ENCODE data around the gene SPATA31A3. TPM values are rescaled to one million over a fixed set of nuclear protein-coding genes. Genes with fewer than 3 reads are reported as not detected.
"Not testable (repeated sequence)": the region's sequence is repeated elsewhere in the genome, so short reads cannot be mapped to it uniquely, and the experiment has no call there.

SPATA31A3 gene
- total RNA-seq = not detected

DNA sequence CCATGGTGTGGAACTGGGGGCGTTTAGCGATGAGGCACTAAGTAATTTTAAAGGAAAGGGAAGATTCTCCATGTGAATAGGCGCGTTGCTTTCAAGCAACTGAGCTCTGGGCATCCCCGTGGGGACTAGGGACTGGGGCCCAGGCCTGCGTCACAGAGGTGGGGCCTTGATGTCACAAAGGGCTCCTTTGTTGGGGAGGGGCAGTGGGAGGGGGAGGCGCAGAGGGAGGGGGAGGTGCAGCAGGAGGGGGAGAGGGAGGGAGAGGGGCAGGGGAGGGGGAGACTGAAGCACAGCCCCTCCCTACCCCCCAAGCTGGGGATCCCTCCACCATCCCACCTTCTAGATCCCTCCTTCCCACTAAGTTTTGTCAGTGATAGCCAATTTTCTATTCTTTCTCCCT, at the start of gene SPATA31A3:
Gene SPATA31A3 (minus strand): TSS at position 101 of the 400 bp plus-strand sequence. CDS start 29 bp downstream, at position 72.
- not testable (repeated sequence) for H3K9ac ChIP-seq (ENCODE audit: low read depth in 1 of 3, low read length in 3 of 3); H3K9me3 ChIP-seq (ENCODE audit: control insufficient read depth in 3 of 3, low read length in 3 of 3); H3K4me1 ChIP-seq (ENCODE audit: control insufficient read depth in 3 of 3, insufficient read depth in 3 of 3, low read length in 3 of 3); H3K27me3 ChIP-seq (ENCODE audit: control insufficient read depth in 3 of 3, insufficient read depth in 3 of 3, low read length in 3 of 3); H3K27ac ChIP-seq (ENCODE audit: low read depth, low read length); H3K4me3 ChIP-seq (ENCODE audit: low read length in 3 of 3); H3K36me3 ChIP-seq (ENCODE audit: control insufficient read depth in 3 of 3, insufficient read depth in 3 of 3, low read length in 3 of 3)

DNA sequence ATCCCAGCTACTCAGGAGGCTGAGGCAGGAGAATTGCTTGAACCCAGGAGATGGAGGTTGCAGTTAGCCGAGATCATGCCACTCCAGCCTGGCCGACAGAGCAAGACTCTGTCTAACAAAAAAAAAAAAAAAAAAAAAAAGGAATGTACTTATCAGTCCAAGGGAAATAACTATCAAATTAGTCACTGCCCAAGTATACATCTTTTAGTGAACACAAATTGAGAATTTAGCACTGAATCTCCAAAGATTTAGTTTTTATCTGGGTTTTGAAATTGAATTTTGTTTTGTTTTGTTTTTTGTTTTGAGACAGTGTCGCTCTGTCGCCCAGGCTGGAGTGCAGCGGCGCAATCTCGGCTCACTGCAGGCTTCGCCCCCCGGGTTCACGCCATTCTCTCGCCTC, 39.8 kb downstream of the SPATA31A3 start:
- H3K9ac ChIP-seq (ENCODE audit: low read depth in 1 of 3, low read length in 3 of 3); H3K36me3 ChIP-seq (ENCODE audit: control insufficient read depth in 3 of 3, insufficient read depth in 3 of 3, low read length in 3 of 3); H3K27me3 ChIP-seq (ENCODE audit: control insufficient read depth in 3 of 3, insufficient read depth in 3 of 3, low read length in 3 of 3); H3K4me3 ChIP-seq (ENCODE audit: low read length in 3 of 3); H3K9me3 ChIP-seq (ENCODE audit: control insufficient read depth in 3 of 3, low read length in 3 of 3); H3K4me1 ChIP-seq (ENCODE audit: control insufficient read depth in 3 of 3, insufficient read depth in 3 of 3, low read length in 3 of 3); H3K27ac ChIP-seq (ENCODE audit: low read depth, low read length): not testable (repeated sequence)

DNA sequence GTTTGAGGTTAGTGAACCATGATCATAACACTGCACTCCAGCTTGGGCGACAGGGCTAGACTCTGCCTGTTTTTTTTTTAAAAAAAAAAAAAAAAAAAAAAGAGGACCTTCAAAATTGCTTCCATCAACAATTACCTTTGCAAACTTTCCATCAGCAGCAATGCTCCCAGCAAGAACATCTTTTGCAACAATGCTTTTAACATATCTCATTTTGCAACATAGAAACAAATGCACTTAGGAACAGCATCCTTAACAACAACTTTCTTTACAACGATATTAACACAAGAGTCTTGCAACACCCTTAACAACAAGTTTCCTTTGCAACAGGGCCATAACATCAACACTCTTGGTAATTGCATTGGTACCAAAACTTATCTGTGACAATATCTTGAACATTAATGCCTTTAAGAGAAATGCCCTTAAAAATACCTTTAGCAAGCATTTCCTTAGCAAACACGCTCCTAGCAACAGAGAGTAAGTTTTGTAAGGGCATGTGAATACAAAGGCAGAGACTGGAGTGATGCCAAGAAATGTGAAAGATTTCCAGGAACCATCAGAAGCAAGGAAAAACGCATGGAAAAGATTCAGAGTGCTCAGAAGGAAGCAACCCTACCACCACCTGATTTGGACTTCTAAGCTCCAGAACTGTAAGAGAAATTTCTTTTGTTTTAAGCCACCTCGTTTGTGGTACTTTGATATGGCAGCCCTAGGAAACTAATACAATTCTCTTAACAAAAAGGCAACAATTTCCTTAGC, 49.8 kb downstream of the SPATA31A3 start:
- H3K4me3 ChIP-seq (ENCODE audit: low read length in 3 of 3); H3K9me3 ChIP-seq (ENCODE audit: control insufficient read depth in 3 of 3, low read length in 3 of 3); H3K36me3 ChIP-seq (ENCODE audit: control insufficient read depth in 3 of 3, insufficient read depth in 3 of 3, low read length in 3 of 3); H3K27me3 ChIP-seq (ENCODE audit: control insufficient read depth in 3 of 3, insufficient read depth in 3 of 3, low read length in 3 of 3); H3K27ac ChIP-seq (ENCODE audit: low read depth, low read length); H3K4me1 ChIP-seq (ENCODE audit: control insufficient read depth in 3 of 3, insufficient read depth in 3 of 3, low read length in 3 of 3); H3K9ac ChIP-seq (ENCODE audit: low read depth in 1 of 3, low read length in 3 of 3): not testable (repeated sequence)

DNA sequence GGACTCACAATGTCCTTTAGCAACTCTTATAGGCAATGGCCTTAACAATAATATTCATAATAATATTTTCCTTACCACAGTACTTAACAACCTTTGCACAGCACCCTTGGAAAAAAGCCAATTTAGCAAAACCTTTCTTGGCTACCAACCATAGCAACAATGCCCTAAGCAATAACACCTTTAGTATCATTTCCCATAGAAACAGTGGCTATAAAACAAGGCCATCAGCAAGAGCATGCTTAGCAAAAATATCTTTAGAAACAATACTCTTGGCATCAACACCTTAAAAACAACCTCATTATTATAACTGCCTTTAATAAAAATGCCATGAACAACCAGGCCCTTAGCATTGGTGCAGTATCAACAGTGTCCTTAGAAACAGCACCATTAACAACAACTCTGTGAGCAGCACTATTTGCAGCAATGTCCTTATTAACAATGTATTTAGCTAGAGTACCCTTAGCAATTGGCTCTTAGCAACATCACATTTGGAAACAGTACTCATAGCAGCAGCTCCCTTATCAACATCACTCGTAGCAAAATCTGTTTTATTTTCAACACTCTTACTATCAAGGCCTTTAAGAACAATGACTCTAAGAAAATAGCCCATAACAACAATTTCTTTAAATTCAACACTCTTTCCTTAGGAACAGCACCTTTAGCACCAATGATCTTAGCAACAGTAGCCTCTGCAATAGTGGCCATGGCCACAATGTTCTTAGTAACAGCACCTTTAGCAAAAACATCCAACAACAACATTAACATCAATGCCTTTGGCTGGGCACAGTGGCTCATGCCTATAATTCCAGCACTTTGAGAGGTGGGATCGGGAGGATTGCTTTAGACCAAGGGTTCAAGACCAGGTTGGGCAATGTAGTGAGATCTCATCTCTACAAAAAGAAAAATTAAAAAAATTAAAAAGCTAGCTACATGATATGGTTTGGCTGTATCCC, 52.2 kb downstream of the SPATA31A3 start:
- H3K9me3 ChIP-seq (ENCODE audit: control insufficient read depth in 3 of 3, low read length in 3 of 3); H3K27ac ChIP-seq (ENCODE audit: low read depth, low read length); H3K27me3 ChIP-seq (ENCODE audit: control insufficient read depth in 3 of 3, insufficient read depth in 3 of 3, low read length in 3 of 3); H3K36me3 ChIP-seq (ENCODE audit: control insufficient read depth in 3 of 3, insufficient read depth in 3 of 3, low read length in 3 of 3); H3K4me3 ChIP-seq (ENCODE audit: low read length in 3 of 3); H3K4me1 ChIP-seq (ENCODE audit: control insufficient read depth in 3 of 3, insufficient read depth in 3 of 3, low read length in 3 of 3); H3K9ac ChIP-seq (ENCODE audit: low read depth in 1 of 3, low read length in 3 of 3): not testable (repeated sequence)

DNA sequence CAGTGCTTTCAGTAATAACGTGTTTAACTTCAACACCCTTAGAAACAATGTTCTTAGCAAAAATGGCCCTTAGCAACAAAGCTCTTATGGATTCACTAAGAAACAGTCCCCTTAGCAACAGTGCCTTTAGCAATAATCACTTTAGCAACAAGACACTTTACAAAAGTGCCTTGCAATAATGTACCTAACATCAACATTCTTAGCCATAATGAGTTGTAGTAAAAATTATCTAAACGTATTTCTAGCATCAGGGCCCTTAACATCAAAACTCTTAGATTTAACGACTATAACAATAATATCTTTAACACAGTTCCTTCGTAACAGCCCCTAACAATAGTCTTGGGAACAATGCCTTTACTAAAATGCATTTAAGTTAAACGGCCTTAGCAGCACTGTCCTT, 54.0 kb downstream of the SPATA31A3 start:
- not testable (repeated sequence) for H3K36me3 ChIP-seq (ENCODE audit: control insufficient read depth in 3 of 3, insufficient read depth in 3 of 3, low read length in 3 of 3); H3K27ac ChIP-seq (ENCODE audit: low read depth, low read length); H3K4me3 ChIP-seq (ENCODE audit: low read length in 3 of 3); H3K9ac ChIP-seq (ENCODE audit: low read depth in 1 of 3, low read length in 3 of 3); H3K9me3 ChIP-seq (ENCODE audit: control insufficient read depth in 3 of 3, low read length in 3 of 3); H3K4me1 ChIP-seq (ENCODE audit: control insufficient read depth in 3 of 3, insufficient read depth in 3 of 3, low read length in 3 of 3); H3K27me3 ChIP-seq (ENCODE audit: control insufficient read depth in 3 of 3, insufficient read depth in 3 of 3, low read length in 3 of 3)

DNA sequence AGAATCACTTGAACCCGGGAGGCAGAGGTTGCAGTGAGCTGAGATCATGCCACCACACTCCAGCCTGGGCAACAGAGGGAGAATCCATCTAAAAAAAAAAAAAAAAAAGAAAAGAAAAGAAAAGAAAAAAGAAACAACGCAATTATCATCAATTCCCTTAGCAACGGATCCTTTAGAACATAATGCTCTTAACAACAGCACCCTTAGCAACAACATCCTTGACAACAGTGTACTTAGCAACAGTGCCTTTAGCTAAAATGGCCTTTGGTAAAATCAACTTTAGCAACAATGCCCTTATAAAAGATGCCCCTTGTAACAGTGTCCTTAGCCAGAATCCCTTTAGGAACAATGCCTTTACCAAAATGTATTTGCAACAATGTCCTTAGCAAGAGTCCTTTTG, 54.7 kb downstream of the SPATA31A3 start:
- H3K27ac ChIP-seq (ENCODE audit: low read depth, low read length); H3K9ac ChIP-seq (ENCODE audit: low read depth in 1 of 3, low read length in 3 of 3); H3K36me3 ChIP-seq (ENCODE audit: control insufficient read depth in 3 of 3, insufficient read depth in 3 of 3, low read length in 3 of 3); H3K4me3 ChIP-seq (ENCODE audit: low read length in 3 of 3); H3K27me3 ChIP-seq (ENCODE audit: control insufficient read depth in 3 of 3, insufficient read depth in 3 of 3, low read length in 3 of 3); H3K9me3 ChIP-seq (ENCODE audit: control insufficient read depth in 3 of 3, low read length in 3 of 3); H3K4me1 ChIP-seq (ENCODE audit: control insufficient read depth in 3 of 3, insufficient read depth in 3 of 3, low read length in 3 of 3): not testable (repeated sequence)

Small RNA genes within 50 kb of the gene (small RNA-seq; reads per million reads assigned to genes)
- gene AL353770.1 (not detected), gene AL353770.2 (not detected)

Other genes starting within 250 kb of the SPATA31A3 start
- 9.9 TPM for gene ZNF658, start 91.8 kb downstream of the SPATA31A3 start, total RNA-seq